Measurements from ENCODE around the gene TOR2A.
A peak's percentile ranks its signal among the peaks of the same experiment; 100 is the strongest.

Gene TOR2A

GRCh38 chr9:127698985-127699670 is 36.0 kb downstream of the TOR2A start:
- no peak overlapping the region for H3K4me3 ChIP-seq (replicated peaks; ENCODE audit: low read depth, low read length)

GRCh38 chr9:127698386-127698785 is 36.7 kb downstream of the TOR2A start:
- TF ChIP-seq CTCF (IDR thresholded peaks at IDR 0.05; ENCODE audit: low read depth, low read length, missing control alignments) = no peak
- H3K4me3 ChIP-seq (replicated peaks; ENCODE audit: low read depth, low read length) = no peak overlapping the region
- no peak for DNase-seq (ENCODE audit: extremely low read depth, low read depth)

More at GRCh38 chr9:127698985-127699670, 36.0 kb downstream of the TOR2A start:
- peak; percentile 94 for DNase-seq (ENCODE audit: extremely low read depth, low read depth)
- no peak for TF ChIP-seq CTCF (IDR thresholded peaks at IDR 0.05; ENCODE audit: low read depth, low read length, missing control alignments)

GRCh38 chr9:127697575-127697974 is 37.5 kb downstream of the TOR2A start:
- TF ChIP-seq CTCF (IDR thresholded peaks at IDR 0.05; ENCODE audit: low read depth, low read length, missing control alignments) = no peak
- no peak overlapping the region for H3K4me3 ChIP-seq (replicated peaks; ENCODE audit: low read depth, low read length)
- DNase-seq (ENCODE audit: extremely low read depth, low read depth) = no peak

- DNase-seq (ENCODE audit: extremely low read depth, low read depth) = peak; percentile 71
- no peak for TF ChIP-seq CTCF (IDR thresholded peaks at IDR 0.05; ENCODE audit: low read depth, low read length, missing control alignments)
- H3K4me3 ChIP-seq (replicated peaks; ENCODE audit: low read depth, low read length) = no peak overlapping the region
Observed at GRCh38 chr9:127694890-127695720, 40.0 kb downstream of the TOR2A start.

GRCh38 chr9:127693697-127694096 is 41.4 kb downstream of the TOR2A start:
- no peak for DNase-seq (ENCODE audit: extremely low read depth, low read depth)
- no peak for TF ChIP-seq CTCF (IDR thresholded peaks at IDR 0.05; ENCODE audit: low read depth, low read length, missing control alignments)
- no peak overlapping the region for H3K4me3 ChIP-seq (replicated peaks; ENCODE audit: low read depth, low read length)

- TF ChIP-seq CTCF (IDR thresholded peaks at IDR 0.05; ENCODE audit: low read depth, low read length, missing control alignments) = no peak
- no peak overlapping the region for H3K4me3 ChIP-seq (replicated peaks; ENCODE audit: low read depth, low read length)
Observed at GRCh38 chr9:127693143-127693542, 42.0 kb downstream of the TOR2A start.

More at GRCh38 chr9:127693143-127693542, 42.0 kb downstream of the TOR2A start:
- DNase-seq (ENCODE audit: extremely low read depth, low read depth) = no peak

All from HFF-Myc (cell line).